PC-3 (cell line): ENCODE data around the gene OR8A1. TPM values are rescaled to one million over a fixed set of nuclear protein-coding genes. Genes with fewer than 3 reads are reported as not detected.

Source experiments
- ATAC-seq: fragments of 200-7000 bp; cut with Tn5 transposase; 2 replicates; pipeline ENCODE4 v1.9.1; 2020; ENCODE audit warnings: mild to moderate bottlenecking, moderate library complexity
- BruUV-seq: library from RNA; stranded (reverse); fragments of 400-500 nt; replicated peaks from 2 replicates; lab custom pipeline; 2021; lab: Mats Ljungman, UMichigan
- CTCF ChIA-PET: fragments of 300-600 bp; sonication (Branson Sonifier 250); formaldehyde crosslinking; loops from one replicate; lab custom pipeline; 2022; ENCODE audit warnings: antibody characterized with exemption; lab: Charles Lee
- POLR2A ChIA-PET: fragments of 300-600 bp; sonication (Branson Sonifier 250); formaldehyde crosslinking; loops from one replicate; lab custom pipeline; 2022; ENCODE audit warnings: antibody characterized with exemption; ENCODE audit not compliant: unreplicated experiment; lab: Charles Lee
- DNase-seq: peaks from one replicate; pipeline ENCODE4 v3.0.0-alpha.2; 2015
- H2AFZ ChIP-seq: fragments of 300-600 bp; sonication (generic); 2 replicates; pipeline ENCODE4 v1.6.0; 2016; ENCODE audit warnings: antibody characterized with exemption, low read length
- H3F3A ChIP-seq: fragments of 300-600 bp; sonication (generic); one replicate; pipeline ENCODE4 v1.6.0; 2017; ENCODE audit warnings: antibody characterized with exemption, low read length, control low read depth, mild to moderate bottlenecking; ENCODE audit not compliant: unreplicated experiment
- H3K27ac ChIP-seq: fragments of 300-600 bp; sonication (generic); 2 replicates; pipeline ENCODE4 v1.5.1; 2016; ENCODE audit warnings: mild to moderate bottlenecking, low read length
- H3K27me3 ChIP-seq: fragments of 300-600 bp; sonication (generic); 2 replicates; pipeline ENCODE4 v1.6.1; 2016; ENCODE audit warnings: low read length, mixed read lengths
- H3K36me3 ChIP-seq: fragments of 300-600 bp; sonication (generic); 2 replicates; pipeline ENCODE4 v1.6.1; 2016; ENCODE audit warnings: low read depth, mixed run types, low read length, mixed read lengths
- H3K4me1 ChIP-seq: fragments of 300-600 bp; sonication (generic); 2 replicates; pipeline ENCODE4 v1.5.1; 2016; ENCODE audit warnings: low read length; ENCODE audit not compliant: insufficient read depth
- H3K4me2 ChIP-seq: fragments of 300-600 bp; sonication (generic); 2 replicates; pipeline ENCODE4 v1.6.0; 2016; ENCODE audit warnings: low read length
- H3K4me3 ChIP-seq: fragments of 300-600 bp; sonication (generic); 2 replicates; pipeline ENCODE4 v1.5.1; 2016; ENCODE audit warnings: mild to moderate bottlenecking, low read length, mixed read lengths
- H3K79me2 ChIP-seq: fragments of 300-600 bp; sonication (generic); 2 replicates; pipeline ENCODE4 v1.6.1; 2017; ENCODE audit warnings: low read length, mixed read lengths
- H3K9ac ChIP-seq: fragments of 300-600 bp; sonication (generic); 2 replicates; pipeline ENCODE4 v1.6.0; 2016; ENCODE audit warnings: mild to moderate bottlenecking, low read length
- H3K9me2 ChIP-seq: fragments of 300-600 bp; sonication (generic); replicated peaks from 2 replicates; pipeline ENCODE4 v1.6.1; 2016; ENCODE audit warnings: mixed run types, low read length, mixed read lengths
- H3K9me3 ChIP-seq: fragments of 300-600 bp; sonication (generic); 2 replicates; pipeline ENCODE4 v1.6.1; 2016; ENCODE audit warnings: low read length, mixed read lengths
- H4K20me1 ChIP-seq: fragments of 300-600 bp; sonication (generic); 2 replicates; pipeline ENCODE4 v1.6.1; 2016; ENCODE audit warnings: low read length, mixed read lengths
- EZH2 ChIP-seq: fragments of 300-600 bp; sonication (generic); IDR thresholded peaks from one replicate; pipeline ENCODE4 v1.6.1; 2017; ENCODE audit warnings: antibody characterized with exemption, mild to moderate bottlenecking, low read length; ENCODE audit not compliant: unreplicated experiment
- EZH2phosphoT487 ChIP-seq: fragments of 300-600 bp; sonication (generic); IDR thresholded peaks from 2 replicates; pipeline ENCODE4 v1.6.1; 2018; ENCODE audit warnings: mild to moderate bottlenecking, antibody characterized with exemption, low read length, borderline replicate concordance
- intact Hi-C: fragments of 100-400 bp; cut with micrococcal nuclease; formaldehyde crosslinking; loops from 2 replicates; pipeline ENCODE4 v1.9.0; 2023
- total RNA-seq: library from RNA; depleted of rRNA; stranded (reverse); fragments of >200 nt; gene quantifications from 2 replicates; pipeline ENCODE4 v1.2.3, GENCODE V29; 2014
- TF ChIP-seq, protein P1 (sequence below): fragments of 300-600 bp; sonication (generic); conservative IDR thresholded peaks from 2 replicates; pipeline ENCODE4 v1.5.1; 2017; ENCODE audit warnings: antibody characterized with exemption, low read depth, mild to moderate bottlenecking, low read length

The OR8A1 gene
- total RNA-seq, 1 experiment from 2014 or later = 0.04 TPM

DNA sequence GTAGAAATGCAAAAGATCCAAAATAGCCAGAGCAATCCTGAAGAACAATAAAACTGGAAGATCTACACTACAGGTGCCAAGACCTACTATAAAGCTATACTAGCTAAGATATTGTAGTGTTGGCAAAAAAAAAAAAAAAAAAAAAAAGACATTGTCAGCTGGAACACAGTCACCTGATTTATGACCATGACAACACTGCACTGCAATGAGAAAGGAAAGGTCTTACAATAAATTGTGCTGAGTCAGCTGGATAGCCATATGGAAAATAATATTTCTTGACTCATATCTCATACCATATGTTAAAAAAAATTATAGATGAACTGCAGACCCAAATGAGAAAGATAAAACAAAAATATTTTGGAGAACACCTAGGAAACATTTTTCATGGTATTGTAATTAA is 38.4 kb downstream of the OR8A1 start:
- no peaks in the 10 kb centered on the region for H3K9me3 ChIP-seq
- CTCF ChIA-PET = interaction anchor here (0.6 kb wide), 1 partner anchor 900 kb away, joined by 13 read pairs; no protein-coding TSS in a partner anchor
- H3K9ac ChIP-seq = no peak overlapping the region
- H3K27me3 ChIP-seq = 0 out of 2 replicates have a peak, but pooled peaks cover 4% of the 10 kb centered on the region
- no peak overlapping the region for H2AFZ ChIP-seq
- no peaks in the 10 kb centered on the region for H4K20me1 ChIP-seq
- H3K4me2 ChIP-seq = no peak overlapping the region
- no peaks in the 10 kb centered on the region for H3F3A ChIP-seq
- H3K4me1 ChIP-seq = no peaks in the 10 kb centered on the region
- ATAC-seq = no peak
- H3K79me2 ChIP-seq = no peaks in the 10 kb centered on the region
- no peak overlapping the region for H3K4me3 ChIP-seq
- intact Hi-C loops = no loop called here
- POLR2A ChIA-PET = interaction anchor here (0.6 kb wide), 1 partner anchor 14 kb away, joined by 9 read pairs; no protein-coding TSS in a partner anchor
- no peak overlapping the region for H3K27ac ChIP-seq
- no peaks in the 10 kb centered on the region for H3K36me3 ChIP-seq
- TF ChIP-seq EZH2phosphoT487 (no peak), EZH2 (no peak)
- TF ChIP-seq, protein P1, sequence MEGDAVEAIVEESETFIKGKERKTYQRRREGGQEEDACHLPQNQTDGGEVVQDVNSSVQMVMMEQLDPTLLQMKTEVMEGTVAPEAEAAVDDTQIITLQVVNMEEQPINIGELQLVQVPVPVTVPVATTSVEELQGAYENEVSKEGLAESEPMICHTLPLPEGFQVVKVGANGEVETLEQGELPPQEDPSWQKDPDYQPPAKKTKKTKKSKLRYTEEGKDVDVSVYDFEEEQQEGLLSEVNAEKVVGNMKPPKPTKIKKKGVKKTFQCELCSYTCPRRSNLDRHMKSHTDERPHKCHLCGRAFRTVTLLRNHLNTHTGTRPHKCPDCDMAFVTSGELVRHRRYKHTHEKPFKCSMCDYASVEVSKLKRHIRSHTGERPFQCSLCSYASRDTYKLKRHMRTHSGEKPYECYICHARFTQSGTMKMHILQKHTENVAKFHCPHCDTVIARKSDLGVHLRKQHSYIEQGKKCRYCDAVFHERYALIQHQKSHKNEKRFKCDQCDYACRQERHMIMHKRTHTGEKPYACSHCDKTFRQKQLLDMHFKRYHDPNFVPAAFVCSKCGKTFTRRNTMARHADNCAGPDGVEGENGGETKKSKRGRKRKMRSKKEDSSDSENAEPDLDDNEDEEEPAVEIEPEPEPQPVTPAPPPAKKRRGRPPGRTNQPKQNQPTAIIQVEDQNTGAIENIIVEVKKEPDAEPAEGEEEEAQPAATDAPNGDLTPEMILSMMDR = no peak
- BruUV-seq = no TSS peak
- DNase-seq = peak; percentile 28
- no peaks in the 10 kb centered on the region for H3K9me2 ChIP-seq

DNA sequence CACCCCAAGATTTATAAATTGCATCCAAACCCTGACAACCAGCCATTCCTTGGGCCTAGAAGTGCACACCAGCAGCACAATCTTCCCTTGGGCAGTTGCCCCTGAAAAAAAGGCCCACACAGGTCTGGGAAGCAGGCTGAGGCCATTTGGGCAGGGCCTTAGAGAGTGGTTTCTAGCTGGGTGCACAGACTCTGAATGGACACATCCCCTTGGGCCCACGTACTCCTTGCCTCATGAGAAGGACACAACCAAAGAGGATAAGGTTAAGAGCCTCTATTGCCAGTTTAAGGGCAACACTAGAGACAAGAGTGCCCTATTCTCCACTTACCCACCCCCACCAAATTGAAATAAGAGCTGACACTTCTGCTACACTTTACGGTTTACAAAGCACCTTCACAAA is 40.5 kb downstream of the OR8A1 start:
- no peaks in the 10 kb centered on the region for H4K20me1 ChIP-seq
- no peak overlapping the region for H3K9ac ChIP-seq
- no peak overlapping the region for H2AFZ ChIP-seq
- DNase-seq = no peak
- H3F3A ChIP-seq = no peaks in the 10 kb centered on the region
- H3K9me2 ChIP-seq = no peaks in the 10 kb centered on the region
- no peak overlapping the region for H3K4me2 ChIP-seq
- no peaks in the 10 kb centered on the region for H3K4me1 ChIP-seq
- no peaks in the 10 kb centered on the region for H3K36me3 ChIP-seq
- H3K27me3 ChIP-seq = peaks cover 12% of the 10 kb centered on the region; the same call in 1 of the 2 replicates
- no peak overlapping the region for H3K4me3 ChIP-seq
- no peaks in the 10 kb centered on the region for H3K9me3 ChIP-seq
- ChIA-PET CTCF (no interaction called here), POLR2A (no interaction called here)
- no peaks in the 10 kb centered on the region for H3K79me2 ChIP-seq
- TF ChIP-seq, protein P1 = no peak
- no peak for TF ChIP-seq EZH2phosphoT487
- TF ChIP-seq EZH2 = no peak
- H3K27ac ChIP-seq = no peak overlapping the region
- intact Hi-C loops = no loop called here
- no TSS peak for BruUV-seq
- ATAC-seq = no peak

DNA sequence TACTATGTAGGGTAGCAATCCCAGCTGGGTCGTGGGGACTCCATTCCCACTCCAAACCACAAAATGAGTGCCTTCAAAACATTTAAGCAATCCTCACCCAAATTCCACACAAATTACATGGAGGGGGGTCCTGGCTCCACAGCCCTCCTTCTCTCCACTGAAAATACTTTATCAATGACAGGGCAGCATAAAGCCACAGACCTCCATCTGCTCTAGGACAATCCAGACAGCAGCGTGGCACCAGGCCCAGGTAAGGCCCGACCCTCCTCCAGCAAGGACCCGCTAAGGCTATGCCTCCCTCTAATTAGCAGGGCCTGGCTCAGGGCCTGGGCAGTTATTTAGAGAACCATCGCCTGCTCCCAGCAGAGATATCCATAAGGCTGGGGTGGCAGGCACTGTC is 41.3 kb downstream of the OR8A1 start, which contains the start of gene PANX3:
Gene PANX3, plus strand, starts transcription at position 365 of the 400 bp plus-strand sequence. CDS start 129 bp downstream, outside the sequence.
- intact Hi-C loops = no loop called here
- Histone ChIP-seq H3K9me2 (no peaks in the 10 kb centered on the region), H2AFZ (no peak within 1 kb of the TSS), H3F3A (no peaks in the 10 kb centered on the region), H3K4me3 (no peak within 1 kb of the TSS), H3K36me3 (no peaks in the 10 kb centered on the region), H3K9ac (no peak within 1 kb of the TSS), H3K9me3 (no peaks in the 10 kb centered on the region), H3K27me3 (peaks cover 14% of the 10 kb centered on the region; the same call in 1 of the 2 replicates), H3K27ac (no peak within 1 kb of the TSS), H3K4me2 (no peak within 1 kb of the TSS), H3K4me1 (no peaks in the 10 kb centered on the region), H3K79me2 (no peaks in the 10 kb centered on the region), H4K20me1 (no peaks in the 10 kb centered on the region)
- DNase-seq (no peak), ATAC-seq (no peak)
- TF ChIP-seq EZH2phosphoT487 = no peak
- TF ChIP-seq EZH2 = no peak
- TF ChIP-seq, protein P1 = no peak
- ChIA-PET CTCF (no interaction called here), POLR2A (no interaction called here)
- BruUV-seq = no TSS peak
